ENCODE measurements around the gene GALNT9.

GALNT9 gene

GRCh38 chr12:132292328-132293319 lies 36.8 kb downstream of the GALNT9 start:
- no peak for DNase-seq

GRCh38 chr12:132291402-132292175 lies 37.8 kb downstream of the GALNT9 start:
- no peak for DNase-seq

GRCh38 chr12:132290203-132290540 lies 39.2 kb downstream of the GALNT9 start:
- DNase-seq: no peak

GRCh38 chr12:132289356-132290202 lies 39.8 kb downstream of the GALNT9 start:
- no peak for DNase-seq

- no peak for DNase-seq
Observed at GRCh38 chr12:132288516-132289215, 40.7 kb downstream of the GALNT9 start.

- no peak for DNase-seq
Observed at GRCh38 chr12:132287391-132288238, 41.8 kb downstream of the GALNT9 start.

GRCh38 chr12:132286912-132287311 lies 42.5 kb downstream of the GALNT9 start:
- no peak for DNase-seq

- no peak for DNase-seq
Observed at GRCh38 chr12:132285991-132286681, 43.3 kb downstream of the GALNT9 start.

GRCh38 chr12:132284827-132285741 lies 44.3 kb downstream of the GALNT9 start:
- DNase-seq: no peak

GRCh38 chr12:132284071-132284826 lies 45.1 kb downstream of the GALNT9 start:
- DNase-seq: no peak

GRCh38 chr12:132282950-132283771 lies 46.2 kb downstream of the GALNT9 start:
- no peak for DNase-seq

- DNase-seq: no peak
Observed at GRCh38 chr12:132282031-132282949, 47.1 kb downstream of the GALNT9 start.

GRCh38 chr12:132281038-132281437 lies 48.4 kb downstream of the GALNT9 start:
- DNase-seq: no peak

- DNase-seq: no peak
Observed at GRCh38 chr12:132280406-132280805, 49.0 kb downstream of the GALNT9 start.

GRCh38 chr12:132279930-132280329 lies 49.5 kb downstream of the GALNT9 start:
- no peak for DNase-seq

GRCh38 chr12:132279184-132279889 lies 50.1 kb downstream of the GALNT9 start:
- no peak for DNase-seq

All from activated CD4-positive, CD25-positive, alpha-beta regulatory T cell (primary cell).